Measurements from ENCODE around the gene SPOCK2.

SPOCK2 gene

DNA sequence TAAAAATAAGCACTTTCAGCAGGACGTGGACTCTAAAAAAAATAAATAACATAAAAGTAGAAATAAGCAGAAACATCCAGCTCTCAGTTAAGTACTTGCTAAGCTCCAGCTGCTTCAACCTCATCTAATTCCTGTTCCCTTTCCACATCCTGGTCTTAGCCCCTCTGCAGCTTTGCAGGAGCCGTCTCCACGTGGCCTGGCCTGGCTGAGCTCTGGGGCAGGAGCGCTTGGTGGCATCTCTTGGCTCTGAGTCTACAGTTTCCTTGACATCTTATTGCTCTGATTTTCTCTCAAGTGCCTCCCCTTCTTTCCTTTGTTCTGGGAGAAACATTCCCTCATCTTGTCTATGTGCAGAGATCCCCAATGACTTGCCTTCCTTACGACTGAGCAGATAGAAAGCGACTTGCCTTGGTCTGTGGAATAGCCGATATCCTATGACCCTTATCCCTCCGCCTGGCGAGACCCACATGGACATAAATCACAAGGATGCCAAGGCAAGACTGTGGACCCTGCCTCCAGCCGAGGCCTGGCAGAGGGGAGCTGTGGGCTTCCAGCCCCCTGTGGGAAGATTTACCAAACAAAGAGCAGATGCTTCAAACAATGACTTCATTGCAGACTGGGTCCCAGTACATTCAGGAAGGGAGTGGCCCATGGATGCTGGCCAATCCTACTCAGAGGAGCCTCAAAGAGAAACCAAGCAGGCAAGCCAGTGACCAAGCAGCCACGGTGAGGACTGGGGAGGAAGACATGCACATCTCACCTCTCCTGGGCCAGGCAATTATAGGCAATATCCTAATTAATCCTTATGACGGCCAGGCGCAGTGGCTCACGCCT is 61.9 kb downstream of the SPOCK2 start:
- DNase-seq: no peak

GRCh38 chr10:72025832-72026231 is 62.5 kb downstream of the SPOCK2 start:
- no peak for DNase-seq

DNA sequence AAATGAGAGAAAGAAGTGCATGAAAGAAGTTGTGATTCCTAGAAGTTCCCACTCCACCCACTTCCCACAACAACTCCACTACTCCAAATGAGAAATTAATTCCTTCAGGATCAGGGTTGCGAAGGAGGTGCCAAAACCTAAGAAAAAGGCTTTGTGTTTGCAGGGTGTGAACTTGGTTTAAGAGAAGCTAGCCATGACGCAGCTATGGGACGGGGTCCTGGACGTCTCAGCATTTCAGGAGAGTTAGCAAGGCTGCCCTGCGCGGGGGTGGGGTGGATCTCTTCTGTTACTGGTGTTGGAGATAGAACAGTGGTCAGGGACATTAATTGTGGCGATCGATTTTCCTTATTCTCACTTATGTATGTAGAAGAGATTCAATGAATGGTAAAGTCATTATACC is 63.0 kb downstream of the SPOCK2 start:
- DNase-seq: no peak

GRCh38 chr10:72024596-72024995 is 63.8 kb downstream of the SPOCK2 start:
- no peak for DNase-seq

DNA sequence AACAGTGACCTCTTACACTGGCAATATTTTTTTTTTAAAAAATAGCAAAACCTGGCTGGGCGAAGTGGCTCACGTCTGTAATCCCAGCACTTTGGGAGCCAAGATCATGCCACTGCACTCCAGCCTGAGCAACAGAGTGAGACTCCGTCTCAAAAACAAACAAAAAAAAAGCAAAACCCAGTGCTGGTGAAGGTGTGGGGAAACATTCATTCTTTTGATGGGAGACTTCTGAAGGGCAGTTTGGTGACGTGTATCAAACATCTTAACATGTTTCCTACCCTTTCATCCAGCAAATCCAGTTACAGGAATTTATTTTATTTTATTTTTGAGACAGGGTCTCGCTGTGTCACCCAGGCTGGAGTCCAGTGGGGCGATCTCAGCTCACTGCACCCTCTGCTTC is 66.1 kb downstream of the SPOCK2 start:
- no peak for DNase-seq

DNA sequence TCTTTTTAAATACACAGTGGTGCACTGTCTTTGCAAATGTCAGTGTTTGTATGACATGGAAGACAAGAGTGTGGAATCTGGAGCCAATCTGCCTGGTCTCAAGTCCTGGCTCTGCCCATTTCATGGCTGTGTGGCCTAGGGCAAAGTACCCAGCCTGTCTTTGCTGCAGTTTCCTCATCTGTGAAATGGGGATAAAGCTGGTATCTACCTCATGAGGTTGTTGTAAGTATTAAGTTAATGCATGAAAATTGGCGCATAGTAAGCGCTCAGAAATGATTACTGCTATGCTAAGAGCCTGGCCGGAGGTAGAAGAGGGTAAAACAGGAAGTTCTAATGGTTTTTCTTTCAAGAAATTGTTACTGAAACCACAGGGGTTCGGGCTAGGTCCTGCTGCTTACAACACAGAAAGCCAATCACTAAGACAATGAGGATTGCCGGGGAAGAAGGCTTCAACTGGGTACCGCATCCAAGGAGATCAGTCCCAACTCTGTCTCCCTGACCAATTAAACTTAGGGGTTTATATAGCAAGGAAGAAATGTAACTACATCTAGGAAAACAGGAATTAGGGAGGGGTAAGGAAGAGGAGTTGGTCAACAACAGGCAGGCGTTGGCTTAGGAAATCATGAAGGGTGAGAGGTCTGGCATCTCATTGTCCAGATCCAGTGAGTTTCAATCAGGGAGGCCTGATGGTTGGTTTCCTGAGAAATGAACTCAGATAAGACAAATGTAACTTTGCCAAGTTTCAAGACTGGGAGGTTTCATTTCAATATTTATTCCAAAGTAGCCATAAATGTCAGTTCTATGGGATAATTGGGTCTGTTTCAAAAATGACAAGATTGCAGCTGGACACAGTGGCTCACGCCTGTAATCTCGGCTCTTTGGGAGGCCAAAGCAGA is 67.2 kb downstream of the SPOCK2 start:
- no peak for DNase-seq

DNA sequence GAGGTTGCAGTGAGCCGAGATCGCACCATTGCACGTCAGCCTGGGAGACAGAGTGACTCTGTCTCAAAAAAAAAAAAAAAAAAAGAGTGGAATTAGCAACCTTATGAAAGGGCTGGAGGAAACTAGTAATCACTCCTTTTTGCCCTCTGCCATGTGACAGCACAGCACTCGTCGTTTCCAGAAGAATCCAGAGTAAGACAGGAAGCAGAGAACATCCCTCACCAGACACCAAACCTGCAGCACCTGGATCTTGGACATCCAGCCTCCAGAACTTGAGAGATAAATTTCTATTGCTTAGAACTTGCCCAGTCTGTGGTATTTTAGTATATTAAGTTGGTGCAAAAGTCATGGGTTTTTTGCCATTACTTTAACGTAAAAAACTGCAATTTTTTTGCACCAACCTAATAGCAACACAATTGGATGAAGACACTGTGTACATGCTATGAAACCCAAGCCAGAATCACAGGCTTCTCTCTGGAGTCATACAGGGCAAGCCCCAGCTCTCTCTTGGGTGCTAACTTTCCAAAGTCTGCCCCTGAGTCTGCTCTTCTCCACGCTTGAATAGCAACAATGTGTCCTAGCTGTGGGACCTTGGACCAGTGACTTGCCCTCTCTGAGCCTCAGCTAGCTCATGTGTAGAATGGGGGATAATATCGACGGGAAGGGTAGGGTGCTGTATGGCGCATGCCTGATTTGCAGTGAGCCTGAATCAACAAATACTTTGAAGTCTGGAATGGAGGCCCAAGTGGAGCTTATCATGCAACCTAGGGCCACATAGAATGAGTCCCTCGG is 69.1 kb downstream of the SPOCK2 start:
- DNase-seq: no peak

DNA sequence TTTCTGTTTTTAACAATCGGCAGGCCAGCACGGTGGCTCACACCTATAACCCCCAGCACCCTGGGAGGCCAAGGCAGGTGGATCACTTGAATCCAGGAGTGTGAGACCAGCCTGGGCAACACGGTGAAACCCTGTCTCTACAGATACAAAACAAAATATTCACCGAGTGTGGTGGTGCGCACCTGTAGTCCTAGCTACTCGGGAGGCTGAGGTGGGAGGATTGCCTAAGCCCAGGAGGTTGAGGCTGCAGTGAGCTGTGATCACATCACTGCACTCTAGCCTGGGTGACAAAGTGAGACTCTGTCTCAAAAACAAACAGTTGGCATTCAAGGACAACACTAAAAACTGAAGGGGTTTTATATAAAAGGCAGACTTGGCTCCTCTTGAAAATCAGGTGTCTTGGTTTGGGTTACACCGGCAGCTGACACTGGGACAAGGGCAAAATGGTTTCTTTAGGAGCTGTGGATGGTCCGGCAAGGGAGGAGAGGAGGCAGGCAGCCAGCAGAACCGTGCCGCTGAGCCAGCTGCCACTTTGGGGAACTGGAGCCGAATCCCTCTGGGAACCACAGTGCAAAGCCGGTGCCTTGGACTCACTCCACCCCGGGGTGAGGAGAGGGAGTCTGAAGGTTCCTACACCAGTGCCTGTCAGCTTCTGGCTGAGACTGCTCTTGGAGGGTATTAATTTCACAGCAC is 71.6 kb downstream of the SPOCK2 start:
- no peak for DNase-seq

GRCh38 chr10:72015841-72016240 is 72.5 kb downstream of the SPOCK2 start:
- no peak for DNase-seq

DNA sequence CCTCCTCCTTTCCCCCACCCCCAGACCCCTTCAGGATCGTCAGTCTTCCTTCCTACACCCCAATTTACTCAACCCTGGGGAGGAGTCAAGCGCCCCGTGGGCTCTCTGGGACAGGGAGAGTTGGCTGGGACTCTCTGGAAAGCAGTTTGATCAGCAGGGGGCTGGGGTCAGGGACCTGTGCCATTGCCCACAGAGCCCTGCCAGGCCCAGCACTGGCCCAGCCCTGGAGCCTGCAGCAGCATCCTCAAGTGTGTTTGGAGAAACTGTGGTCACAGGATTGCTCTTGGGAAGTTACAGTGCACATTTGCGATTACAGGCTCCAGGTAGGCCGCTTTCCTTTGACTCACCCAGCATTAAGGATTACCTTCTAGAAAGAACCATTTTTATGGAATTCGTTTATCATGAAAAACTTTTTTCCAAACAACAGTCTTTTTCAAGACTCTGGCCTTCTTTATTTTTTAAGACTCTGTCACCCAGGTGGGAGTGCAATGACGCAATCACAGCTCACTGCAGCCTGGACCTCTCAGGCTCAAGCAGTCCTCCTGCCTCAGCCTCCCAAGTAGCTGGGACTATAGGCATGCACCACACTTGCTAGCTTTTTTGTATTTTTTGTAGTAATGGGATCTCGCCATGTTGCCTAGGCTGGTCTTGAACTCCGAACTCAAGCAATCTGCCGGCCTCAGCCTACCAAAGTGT is 73.4 kb downstream of the SPOCK2 start:
- no peak for DNase-seq

DNA sequence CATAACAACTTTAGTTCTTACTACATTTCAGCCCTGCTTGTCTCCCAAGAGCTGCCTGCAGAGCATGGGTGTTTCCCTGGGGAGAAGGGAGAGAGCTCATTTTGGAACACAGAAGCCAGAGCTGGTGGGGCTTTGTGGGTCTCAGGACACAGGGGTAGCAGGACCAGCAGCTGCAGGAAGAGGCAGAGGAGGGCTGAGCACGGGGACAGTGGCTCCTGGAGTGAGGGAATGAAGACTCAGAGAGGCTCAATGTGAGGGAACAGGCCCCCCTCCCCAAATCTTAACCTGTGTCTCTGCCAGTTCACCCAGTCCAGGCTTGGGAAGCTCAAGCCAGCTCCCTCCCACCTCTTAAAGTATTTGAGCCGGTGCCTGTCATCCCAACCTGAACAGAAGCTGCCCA is 74.2 kb downstream of the SPOCK2 start:
- DNase-seq: no peak

- DNase-seq: no peak
Measured at GRCh38 chr10:72013202-72013945, 75.0 kb downstream of the SPOCK2 start.

DNA sequence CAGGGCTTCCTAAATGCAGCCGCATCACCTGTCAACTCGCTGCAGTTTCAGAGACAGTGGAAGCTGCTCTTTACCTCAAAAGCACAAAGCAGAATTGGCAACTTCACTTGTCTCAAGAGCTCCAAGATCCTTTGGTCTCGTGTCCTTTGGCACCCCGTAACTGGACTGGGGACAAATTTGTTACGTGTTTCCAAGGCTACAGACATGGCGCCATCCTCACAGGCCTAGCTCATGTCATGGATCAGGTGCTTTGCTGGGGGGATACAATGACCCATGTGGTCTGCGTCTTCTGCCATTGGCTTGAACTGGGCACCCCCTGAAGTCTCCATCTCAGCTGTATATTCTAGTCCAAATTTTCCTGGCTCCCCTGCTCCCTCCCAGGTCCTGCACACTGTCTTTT is 75.6 kb downstream of the SPOCK2 start:
- DNase-seq: no peak

DNA sequence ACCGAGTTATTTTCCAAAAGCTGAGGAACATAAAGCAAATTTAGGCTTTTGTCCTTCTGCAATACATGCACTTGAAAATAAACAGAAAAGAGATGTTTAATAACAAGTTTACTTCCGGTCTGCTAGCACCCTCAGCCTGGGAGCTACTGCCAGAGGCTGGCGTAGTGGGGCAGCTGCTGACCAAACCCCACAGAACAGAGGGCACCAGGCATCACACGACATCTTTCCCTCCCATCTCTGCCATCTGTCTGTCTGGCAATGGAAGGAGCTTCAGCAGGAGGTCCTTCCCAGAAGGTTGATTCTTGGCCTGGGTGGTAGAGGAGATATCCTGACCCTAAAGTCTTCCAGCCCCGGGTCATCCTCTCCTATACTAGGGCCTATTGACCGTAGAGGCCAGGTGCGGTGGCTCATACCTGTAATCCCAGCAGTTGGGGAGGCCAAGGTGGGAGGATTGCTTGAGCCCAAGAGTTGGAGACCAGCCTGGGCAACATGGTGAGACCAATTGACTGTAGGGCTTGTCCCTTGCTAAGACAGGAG is 76.3 kb downstream of the SPOCK2 start:
- DNase-seq: no peak

DNA sequence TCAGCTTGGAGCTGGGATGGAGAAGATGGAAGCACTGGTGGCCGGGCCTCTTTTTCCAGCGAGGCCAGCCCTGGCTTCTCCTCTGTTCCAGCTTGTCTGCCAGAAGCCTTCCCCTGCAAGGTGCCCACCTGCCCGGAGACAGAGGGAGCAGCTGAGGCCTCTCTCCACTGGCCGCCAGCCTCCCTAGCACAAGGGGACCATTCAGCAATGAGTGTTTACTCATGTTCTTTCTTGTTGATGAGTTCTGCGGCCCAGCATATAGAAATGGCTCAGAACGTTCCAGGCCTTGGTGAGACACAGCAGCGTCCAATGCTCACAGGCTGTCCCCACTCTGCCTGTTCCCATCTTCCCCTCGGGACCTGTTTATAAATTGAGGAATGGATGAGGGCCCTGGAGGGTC is 76.9 kb downstream of the SPOCK2 start:
- no peak for DNase-seq

- DNase-seq: no peak
Measured at GRCh38 chr10:72011016-72011415, 77.3 kb downstream of the SPOCK2 start.

DNA sequence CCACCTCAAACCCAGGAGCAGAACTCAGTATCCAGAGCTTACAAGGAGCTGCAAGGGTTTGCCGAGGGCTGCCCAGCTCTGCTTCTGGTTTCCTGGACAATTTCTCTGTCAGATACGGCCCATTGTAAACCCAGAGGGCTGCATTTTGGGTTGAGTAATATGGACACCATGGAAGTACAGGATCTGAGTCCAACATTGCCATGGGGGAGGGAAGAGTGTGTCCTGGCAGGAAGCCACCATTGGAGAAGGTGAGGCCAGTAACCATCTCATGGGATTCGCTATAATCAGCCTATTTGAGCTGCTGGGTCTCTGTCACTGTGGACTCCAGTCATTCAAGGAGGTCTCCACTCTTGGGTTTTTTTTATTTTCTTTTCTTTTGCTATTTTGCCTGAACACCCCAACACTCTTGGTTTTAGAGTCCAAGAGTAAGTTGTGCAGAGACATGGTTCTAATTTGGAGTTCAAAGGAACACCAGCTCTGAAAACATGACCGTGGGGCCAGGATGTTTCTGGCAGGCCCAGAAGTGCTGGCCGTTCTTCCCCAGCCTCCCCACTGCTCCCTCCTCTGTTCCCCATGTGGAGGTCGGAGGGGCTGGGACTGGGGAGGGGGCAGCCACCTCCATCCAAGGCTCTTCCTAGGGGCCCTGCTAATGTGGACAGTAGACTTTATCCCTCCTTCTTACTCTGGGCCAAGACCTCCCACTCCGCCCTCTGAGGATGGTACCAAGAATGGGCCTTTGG is 77.9 kb downstream of the SPOCK2 start:
- DNase-seq: no peak

GRCh38 chr10:72009425-72010081 is 78.8 kb downstream of the SPOCK2 start:
- no peak for DNase-seq

GRCh38 chr10:72009051-72009424 is 79.3 kb downstream of the SPOCK2 start:
- DNase-seq: no peak

Data from NCI-H526 treated with DMSO at 0.1 percent for 48 hours (cell line).